Endodermal cell (in vitro differentiated cells): ENCODE measurements around the gene ATP10D. TPM values are rescaled to one million over a fixed set of nuclear protein-coding genes. Genes with fewer than 3 reads are reported as not detected.

Experiments used
- DNase-seq: peaks from one replicate; pipeline ENCODE4 v3.0.0-alpha.2; 2017
- H3K27ac ChIP-seq: 2 replicates; pipeline ENCODE4 v1.5.1; 2013; ENCODE audit warnings: mild to moderate bottlenecking, low read depth, low read length, moderate library complexity
- H3K27me3 ChIP-seq: 2 replicates; pipeline ENCODE4 v1.6.1; 2013; ENCODE audit warnings: mild to moderate bottlenecking, low read length, moderate library complexity; ENCODE audit not compliant: insufficient read depth, control insufficient read depth, poor library complexity, severe bottlenecking
- H3K36me3 ChIP-seq: 2 replicates; pipeline ENCODE4 v1.7.0; 2013; ENCODE audit warnings: mild to moderate bottlenecking, low read length, moderate library complexity; ENCODE audit not compliant: control insufficient read depth, insufficient read depth
- H3K4me1 ChIP-seq: one replicate; pipeline ENCODE4 v1.7.0; 2013; ENCODE audit warnings: low read length; ENCODE audit not compliant: control insufficient read depth, insufficient read depth
- H3K4me3 ChIP-seq: 2 replicates; pipeline ENCODE4 v1.5.1; 2013; ENCODE audit warnings: mild to moderate bottlenecking, low read length, moderate library complexity
- H3K9ac ChIP-seq: 2 replicates; pipeline ENCODE4 v1.6.1; 2013; ENCODE audit warnings: mild to moderate bottlenecking, low read length, moderate library complexity; ENCODE audit not compliant: poor library complexity, severe bottlenecking; ENCODE audit errors: extremely low read depth
- H3K9me3 ChIP-seq: 2 replicates; pipeline ENCODE4 v1.6.1; 2013; ENCODE audit warnings: mild to moderate bottlenecking, low read length, moderate library complexity; ENCODE audit not compliant: control insufficient read depth
- H3K27ac Mint-ChIP-seq: 2 replicates; pipeline ENCODE4 v1.8.0; 2020; ENCODE audit warnings: mixed read lengths
- H3K27me3 Mint-ChIP-seq: 2 replicates; pipeline ENCODE4 v1.8.0; 2021; ENCODE audit warnings: mild to moderate bottlenecking, mixed read lengths; ENCODE audit not compliant: insufficient read depth
- H3K36me3 Mint-ChIP-seq: 2 replicates; pipeline ENCODE4 v1.8.0; 2020; ENCODE audit warnings: low read depth, mixed read lengths
- H3K4me1 Mint-ChIP-seq: 2 replicates; pipeline ENCODE4 v1.8.0; 2020; ENCODE audit warnings: mixed read lengths
- H3K4me3 Mint-ChIP-seq: 2 replicates; pipeline ENCODE4 v1.8.0; 2020; ENCODE audit warnings: mild to moderate bottlenecking, moderate library complexity, mixed read lengths
- H3K9me3 Mint-ChIP-seq: 2 replicates; pipeline ENCODE4 v1.8.0; 2020; ENCODE audit warnings: mild to moderate bottlenecking, mixed read lengths
- CTCF ChIP-seq: fragments of 200-600 bp; sonication (generic); conservative IDR thresholded peaks from 2 replicates; pipeline ENCODE4 v1.5.0; 2021; ENCODE audit warnings: antibody characterized with exemption, mild to moderate bottlenecking
- WGBS, 2 experiments: methylation state at CpG; one replicate each; pipeline versions ENCODE4 v1.1.5 to v1.1.7; 2013; ENCODE audit warnings: missing lambda C conversion rate in 2 of 2, mixed read lengths in 1 of 2; ENCODE audit not compliant: insufficient coverage in 1 of 2, insufficient read length in 1 of 2; 5-methylcytosine and 5-hydroxymethylcytosine counted together
- total RNA-seq, 2 donors: library from RNA; stranded (reverse); fragmentation: NEBNext Ultra II Directional in 1 of 2; extraction: Animal tissue kit (Norgen Biotek cat#: 25700) in 1 of 2; gene quantifications; 2 replicates in 1 of 2; 3 replicates in 1 of 2; pipeline ENCODE4 v1.2.1, GENCODE V29; 2021

Gene ATP10D
- total RNA-seq, 2 donors from 2014 or later: 0.27 to 1.1 TPM

GRCh38 chr4:47641755-47642154 is 156.7 kb downstream of the ATP10D start:
- no peak overlapping the region for H3K27ac ChIP-seq
- no peaks in the 10 kb centered on the region for H3K4me1 ChIP-seq
- 91 to 100% methylated on average over 1 of the region's 1 CpG for WGBS, 2 experiments
- H3K4me3 Mint-ChIP-seq: no peak overlapping the region
- no peaks in the 10 kb centered on the region for H3K36me3 ChIP-seq
- peaks cover 10% of the 10 kb centered on the region for H3K9me3 ChIP-seq
- DNase-seq: no peak
- H3K27me3 Mint-ChIP-seq: no peaks in the 10 kb centered on the region
- no peak overlapping the region for H3K9ac ChIP-seq
- peaks cover 21% of the 10 kb centered on the region for H3K9me3 Mint-ChIP-seq
- TF ChIP-seq CTCF: no peak
- no peak overlapping the region for H3K27ac Mint-ChIP-seq
- no peaks in the 10 kb centered on the region for H3K36me3 Mint-ChIP-seq
- no peaks in the 10 kb centered on the region for H3K4me1 Mint-ChIP-seq
- no peak overlapping the region for H3K4me3 ChIP-seq
- H3K27me3 ChIP-seq: no peaks in the 10 kb centered on the region

GRCh38 chr4:47642191-47642830 is 157.2 kb downstream of the ATP10D start:
- no peak for DNase-seq
- WGBS, 2 experiments: 92 to 93% methylated on average over 2 to 6 of the region's 6 CpGs
- no peak for TF ChIP-seq CTCF

More at GRCh38 chr4:47642191-47642830, 157.2 kb downstream of the ATP10D start:
- H3K4me1 ChIP-seq: no peaks in the 10 kb centered on the region
- H3K27me3 Mint-ChIP-seq: no peaks in the 10 kb centered on the region
- peaks cover 5% of the 10 kb centered on the region for H3K9me3 ChIP-seq
- no peak overlapping the region for H3K9ac ChIP-seq
- H3K27me3 ChIP-seq: no peaks in the 10 kb centered on the region
- H3K27ac Mint-ChIP-seq: no peak overlapping the region
- H3K36me3 Mint-ChIP-seq: no peaks in the 10 kb centered on the region
- no peaks in the 10 kb centered on the region for H3K36me3 ChIP-seq
- peaks cover 16% of the 10 kb centered on the region for H3K9me3 Mint-ChIP-seq
- H3K27ac ChIP-seq: peak overlapping the region; percentile 30
- H3K4me1 Mint-ChIP-seq: no peaks in the 10 kb centered on the region
- no peak overlapping the region for H3K4me3 ChIP-seq
- no peak overlapping the region for H3K4me3 Mint-ChIP-seq

Other genes with a start within 250 kb of the ATP10D start
- 10 to 100 TPM; 14.7 to 17.9 TPM for gene COMMD8, start 21.6 kb upstream of the ATP10D start, total RNA-seq